ENCODE data around the gene DMWD. TPM values are rescaled to one million over a fixed set of nuclear protein-coding genes. Genes with fewer than 3 reads are reported as not detected.
"Not testable (repeated sequence)": the region's sequence is repeated elsewhere in the genome, so short reads cannot be mapped to it uniquely, and the experiment has no call there.

Gene DMWD
- total and polyA plus RNA-seq, 4 experiments from 2014 or later = 6.9 to 52.6 (median 30.5) TPM

GRCh38 chr19:45753548-45753947, 39.1 kb downstream of the DMWD start:
- Histone ChIP-seq H3K36me3 (ENCODE audit: insufficient read depth, low read length) (no peaks in the 10 kb centered on the region), H3K27me3 (ENCODE audit: insufficient read depth, low read length) (no peaks in the 10 kb centered on the region), H3K27ac (ENCODE audit: low read depth, low read length) (no peak overlapping the region), H3K4me1 (ENCODE audit: insufficient read depth, low read length) (no peaks in the 10 kb centered on the region), H3K4me3 (ENCODE audit: low read length in 2 of 2) (no peak overlapping the region), H3K9me3 (ENCODE audit: control insufficient read depth in 1 of 2, low read length in 2 of 2) (no peaks in the 10 kb centered on the region)
- ChIA-PET CTCF (ENCODE audit: partially characterized antibody) (interaction anchor here (0.7 to 2.4 kb wide), 2 partner anchors 19 to 46 kb away, joined by 3 to 9 read pairs; no protein-coding TSS in a partner anchor), POLR2A (ENCODE audit: partially characterized antibody) (no interaction called here)
- no peak for DNase-seq
- no peaks in the 10 kb centered on the region for H3K9me3 Mint-ChIP-seq
- no peaks in the 10 kb centered on the region for H3K36me3 Mint-ChIP-seq
- H3K4me1 Mint-ChIP-seq = peaks cover 0 to 2% (median 0%) of the 10 kb centered on the region in 4 donors
- H3K27ac Mint-ChIP-seq = no peak overlapping the region
- intact Hi-C loops (cut with micrococcal nuclease) = no loop called here
- no peak overlapping the region for H3K4me3 Mint-ChIP-seq
- peaks cover 0 to 2% of the 10 kb centered on the region in 2 donors for H3K27me3 Mint-ChIP-seq

GRCh38 chr19:45752639-45753038, 40.0 kb downstream of the DMWD start:
- Mint-ChIP-seq H3K27ac (no peak overlapping the region), H3K4me1 (peaks cover 0 to 2% (median 0%) of the 10 kb centered on the region in 4 donors), H3K4me3 (no peak overlapping the region), H3K36me3 (no peaks in the 10 kb centered on the region), H3K9me3 (no peaks in the 10 kb centered on the region), H3K27me3 (peaks cover under 1 to 2% of the 10 kb centered on the region in 2 donors)
- H3K4me3 ChIP-seq (ENCODE audit: low read length in 2 of 2) = no peak overlapping the region
- no peaks in the 10 kb centered on the region for H3K36me3 ChIP-seq (ENCODE audit: insufficient read depth, low read length)
- H3K4me1 ChIP-seq (ENCODE audit: insufficient read depth, low read length) = no peaks in the 10 kb centered on the region
- H3K27ac ChIP-seq (ENCODE audit: low read depth, low read length) = no peak overlapping the region
- POLR2A ChIA-PET (ENCODE audit: partially characterized antibody) = no interaction called here
- DNase-seq = no peak
- intact Hi-C loops (cut with micrococcal nuclease) = no loop called here
- H3K27me3 ChIP-seq (ENCODE audit: insufficient read depth, low read length) = no peaks in the 10 kb centered on the region
- H3K9me3 ChIP-seq (ENCODE audit: control insufficient read depth in 1 of 2, low read length in 2 of 2) = no peaks in the 10 kb centered on the region
- CTCF ChIA-PET (ENCODE audit: partially characterized antibody) = interaction anchor here (0.7 to 2.4 kb wide), 2 partner anchors 43 to 47 kb away, joined by 5 to 9 read pairs; no protein-coding TSS in a partner anchor

- intact Hi-C loops (cut with micrococcal nuclease); DNase-seq; H3K27me3 ChIP-seq (ENCODE audit: insufficient read depth, low read length); H3K36me3 Mint-ChIP-seq; H3K27ac ChIP-seq (ENCODE audit: low read depth, low read length); H3K9me3 Mint-ChIP-seq; H3K4me1 ChIP-seq (ENCODE audit: insufficient read depth, low read length); H3K4me3 Mint-ChIP-seq; POLR2A ChIA-PET (ENCODE audit: partially characterized antibody); CTCF ChIA-PET (ENCODE audit: partially characterized antibody); H3K36me3 ChIP-seq (ENCODE audit: insufficient read depth, low read length); H3K9me3 ChIP-seq (ENCODE audit: control insufficient read depth in 1 of 2, low read length in 2 of 2); H3K27ac Mint-ChIP-seq; H3K4me3 ChIP-seq (ENCODE audit: low read length in 2 of 2); H3K27me3 Mint-ChIP-seq; H3K4me1 Mint-ChIP-seq: not testable (repeated sequence)
These were observed 41.2 kb downstream of the DMWD start for GRCh38 chr19:45751483-45751882.

- ChIA-PET CTCF (ENCODE audit: partially characterized antibody) (no interaction called here), POLR2A (ENCODE audit: partially characterized antibody) (no interaction called here)
- Mint-ChIP-seq H3K9me3 (no peaks in the 10 kb centered on the region), H3K27ac (peak overlapping the region in 1 of 7 donors; percentile 30), H3K4me1 (no peaks in the 10 kb centered on the region), H3K27me3 (peaks cover 6 to 7% of the 10 kb centered on the region in 2 donors), H3K4me3 (no peak overlapping the region), H3K36me3 (no peaks in the 10 kb centered on the region)
- Histone ChIP-seq H3K4me3 (ENCODE audit: low read length in 2 of 2) (no peak overlapping the region), H3K27me3 (ENCODE audit: insufficient read depth, low read length) (no peaks in the 10 kb centered on the region), H3K27ac (ENCODE audit: low read depth, low read length) (no peak overlapping the region), H3K4me1 (ENCODE audit: insufficient read depth, low read length) (no peaks in the 10 kb centered on the region), H3K9me3 (ENCODE audit: control insufficient read depth in 1 of 2, low read length in 2 of 2) (no peaks in the 10 kb centered on the region), H3K36me3 (ENCODE audit: insufficient read depth, low read length) (no peaks in the 10 kb centered on the region)
- intact Hi-C loops (cut with micrococcal nuclease) = no loop called here
- DNase-seq = no peak
These were observed 45.1 kb downstream of the DMWD start for GRCh38 chr19:45747513-45747912.

DNA sequence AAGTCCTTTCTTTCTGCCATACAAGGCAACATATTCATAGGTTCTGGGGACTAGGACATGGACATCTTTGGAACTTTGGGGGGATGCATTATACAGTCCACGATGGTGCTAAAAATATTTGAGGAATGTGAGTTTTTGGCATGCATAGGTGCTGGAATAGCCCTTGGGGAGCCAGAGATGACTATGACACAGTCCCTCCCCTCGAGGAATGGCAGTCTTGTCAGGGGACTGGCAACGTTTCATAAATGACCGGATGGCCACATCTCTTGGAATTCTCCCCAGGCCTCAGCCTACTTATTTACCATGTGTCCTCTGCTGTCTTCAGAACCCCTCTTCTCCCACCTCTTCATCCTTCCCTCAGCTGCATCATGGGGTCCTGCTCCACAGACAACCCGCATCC, 45.8 kb downstream of the DMWD start:
- Mint-ChIP-seq H3K9me3 (no peaks in the 10 kb centered on the region), H3K4me1 (no peaks in the 10 kb centered on the region), H3K4me3 (no peak overlapping the region), H3K27me3 (peaks cover 6 to 8% of the 10 kb centered on the region in 2 donors), H3K36me3 (no peaks in the 10 kb centered on the region), H3K27ac (no peak overlapping the region)
- no peaks in the 10 kb centered on the region for H3K4me1 ChIP-seq (ENCODE audit: insufficient read depth, low read length)
- POLR2A ChIA-PET (ENCODE audit: partially characterized antibody) = no interaction called here
- no peaks in the 10 kb centered on the region for H3K27me3 ChIP-seq (ENCODE audit: insufficient read depth, low read length)
- no peak overlapping the region for H3K4me3 ChIP-seq (ENCODE audit: low read length in 2 of 2)
- intact Hi-C loops (cut with micrococcal nuclease) = no loop called here
- CTCF ChIA-PET (ENCODE audit: partially characterized antibody) = no interaction called here
- H3K36me3 ChIP-seq (ENCODE audit: insufficient read depth, low read length) = no peaks in the 10 kb centered on the region
- no peak for DNase-seq
- H3K9me3 ChIP-seq (ENCODE audit: control insufficient read depth in 1 of 2, low read length in 2 of 2) = no peaks in the 10 kb centered on the region
- no peak overlapping the region for H3K27ac ChIP-seq (ENCODE audit: low read depth, low read length)

DNA sequence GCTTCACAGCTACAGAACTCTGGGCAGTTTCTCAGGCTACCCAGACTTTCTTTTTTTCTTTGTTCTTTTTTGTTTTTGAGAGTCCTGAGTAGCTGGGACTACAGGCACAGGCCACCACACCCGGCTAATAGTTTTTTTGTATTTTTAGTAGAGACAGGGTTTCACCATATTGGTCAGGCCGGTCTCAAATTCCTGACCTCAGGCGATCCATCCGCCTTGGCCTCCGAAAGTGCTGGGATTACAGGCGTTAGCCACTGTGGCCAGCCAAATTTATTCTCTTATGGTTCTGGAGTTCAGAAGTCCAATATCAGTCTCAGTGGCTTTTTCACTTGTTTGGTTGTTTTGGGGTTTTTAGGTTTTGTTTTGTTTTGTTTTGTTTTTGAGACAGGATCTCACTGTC, 47.0 kb downstream of the DMWD start:
- intact Hi-C loops (cut with micrococcal nuclease) = no loop called here
- Histone ChIP-seq H3K36me3 (ENCODE audit: insufficient read depth, low read length) (no peaks in the 10 kb centered on the region), H3K4me3 (ENCODE audit: low read length in 2 of 2) (no peak overlapping the region), H3K27me3 (ENCODE audit: insufficient read depth, low read length) (no peaks in the 10 kb centered on the region), H3K27ac (ENCODE audit: low read depth, low read length) (no peak overlapping the region), H3K9me3 (ENCODE audit: control insufficient read depth in 1 of 2, low read length in 2 of 2) (no peaks in the 10 kb centered on the region), H3K4me1 (ENCODE audit: insufficient read depth, low read length) (no peaks in the 10 kb centered on the region)
- CTCF ChIA-PET (ENCODE audit: partially characterized antibody) = no interaction called here
- H3K27me3 Mint-ChIP-seq = peaks cover 6 to 8% of the 10 kb centered on the region in 2 donors
- no peak for DNase-seq
- H3K4me1 Mint-ChIP-seq = no peaks in the 10 kb centered on the region
- POLR2A ChIA-PET (ENCODE audit: partially characterized antibody) = no interaction called here
- H3K36me3 Mint-ChIP-seq = no peaks in the 10 kb centered on the region
- no peak overlapping the region for H3K27ac Mint-ChIP-seq
- H3K4me3 Mint-ChIP-seq = no peak overlapping the region
- no peaks in the 10 kb centered on the region for H3K9me3 Mint-ChIP-seq

DNA sequence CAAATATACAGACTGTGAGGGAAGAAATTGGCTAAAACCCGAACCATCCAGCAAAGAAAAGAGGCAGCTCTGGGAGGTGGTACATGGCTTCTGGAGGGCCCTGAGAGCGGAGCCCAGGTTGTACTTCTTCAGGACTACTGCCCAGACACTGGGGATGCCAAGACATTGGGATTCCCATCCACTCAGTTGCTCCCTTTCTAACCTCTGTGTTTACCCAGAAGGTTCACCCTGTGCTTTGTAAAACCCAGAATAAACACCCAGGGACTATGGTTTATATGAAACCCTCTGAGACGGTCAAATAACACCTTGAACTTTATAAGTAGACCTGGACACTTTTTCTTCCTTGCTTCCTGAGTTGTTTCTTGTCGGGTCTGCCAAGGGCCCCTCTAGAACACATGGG, 49.7 kb downstream of the DMWD start:
- H3K9me3 ChIP-seq (ENCODE audit: control insufficient read depth in 1 of 2, low read length in 2 of 2) = no peaks in the 10 kb centered on the region
- H3K27ac ChIP-seq (ENCODE audit: low read depth, low read length) = no peak overlapping the region
- no peaks in the 10 kb centered on the region for H3K36me3 ChIP-seq (ENCODE audit: insufficient read depth, low read length)
- H3K27ac Mint-ChIP-seq = no peak overlapping the region
- no peak overlapping the region for H3K4me3 ChIP-seq (ENCODE audit: low read length in 2 of 2)
- intact Hi-C loops (cut with micrococcal nuclease) = no loop called here
- CTCF ChIA-PET (ENCODE audit: partially characterized antibody) = interaction anchor here (0.6 kb wide), 1 partner anchor 517 kb away, joined by 5 read pairs; no protein-coding TSS in a partner anchor
- no peaks in the 10 kb centered on the region for H3K9me3 Mint-ChIP-seq
- H3K27me3 Mint-ChIP-seq = peaks cover 10 to 12% of the 10 kb centered on the region in 2 donors
- H3K4me1 Mint-ChIP-seq = no peaks in the 10 kb centered on the region
- H3K4me1 ChIP-seq (ENCODE audit: insufficient read depth, low read length) = no peaks in the 10 kb centered on the region
- POLR2A ChIA-PET (ENCODE audit: partially characterized antibody) = no interaction called here
- H3K4me3 Mint-ChIP-seq = no peak overlapping the region
- no peak for DNase-seq
- no peaks in the 10 kb centered on the region for H3K27me3 ChIP-seq (ENCODE audit: insufficient read depth, low read length)
- no peaks in the 10 kb centered on the region for H3K36me3 Mint-ChIP-seq

Data from CD4-positive, alpha-beta memory T cell (primary cell).